Neural crest cell (in vitro differentiated cells): ENCODE measurements around the gene FAM170B. TPM values are rescaled to one million over a fixed set of nuclear protein-coding genes. Genes with fewer than 3 reads are reported as not detected.

Experiments used
- DNase-seq: peaks from one replicate; pipeline ENCODE4 v3.0.0; 2021; ENCODE audit warnings: low read depth, mixed read lengths, low spot score
- H3K27ac Mint-ChIP-seq: one replicate; pipeline ENCODE4 v1.8.0; 2021; ENCODE audit warnings: mild to moderate bottlenecking, mixed read lengths; ENCODE audit not compliant: unreplicated experiment
- H3K27me3 Mint-ChIP-seq: 2 replicates; pipeline ENCODE4 v1.8.0; 2021; ENCODE audit warnings: low read depth, mild to moderate bottlenecking, mixed read lengths
- H3K36me3 Mint-ChIP-seq: 2 replicates; pipeline ENCODE4 v1.8.0; 2021; ENCODE audit warnings: low read depth, mild to moderate bottlenecking, mixed read lengths
- H3K4me1 Mint-ChIP-seq: 2 replicates; pipeline ENCODE4 v1.8.0; 2021; ENCODE audit warnings: mixed read lengths
- H3K4me3 Mint-ChIP-seq: one replicate; pipeline ENCODE4 v1.8.0; 2021; ENCODE audit warnings: mild to moderate bottlenecking, mixed read lengths
- H3K9me3 Mint-ChIP-seq: 2 replicates; pipeline ENCODE4 v1.8.0; 2021; ENCODE audit warnings: mixed read lengths
- total RNA-seq: library from RNA; stranded (reverse); gene quantifications from 2 replicates; pipeline ENCODE4 v1.2.1, GENCODE V29; 2021
- TF ChIP-seq, protein P1 (sequence below): fragments of 200-600 bp; sonication (generic); conservative IDR thresholded peaks from 2 replicates; pipeline ENCODE4 v1.5.0; 2021; ENCODE audit warnings: antibody characterized with exemption, mild to moderate bottlenecking

Gene FAM170B
- total RNA-seq, 1 donor from 2014 or later, result not detected

GRCh38 chr10:49116509-49117375 is 17.1 kb downstream of the FAM170B start:
- no peak overlapping the region for H3K27ac Mint-ChIP-seq
- peaks cover 22% of the 10 kb centered on the region for H3K4me1 Mint-ChIP-seq
- peaks cover 2% of the 10 kb centered on the region for H3K27me3 Mint-ChIP-seq
- peak overlapping the region; percentile 56 for H3K4me3 Mint-ChIP-seq
- TF ChIP-seq, protein P1, sequence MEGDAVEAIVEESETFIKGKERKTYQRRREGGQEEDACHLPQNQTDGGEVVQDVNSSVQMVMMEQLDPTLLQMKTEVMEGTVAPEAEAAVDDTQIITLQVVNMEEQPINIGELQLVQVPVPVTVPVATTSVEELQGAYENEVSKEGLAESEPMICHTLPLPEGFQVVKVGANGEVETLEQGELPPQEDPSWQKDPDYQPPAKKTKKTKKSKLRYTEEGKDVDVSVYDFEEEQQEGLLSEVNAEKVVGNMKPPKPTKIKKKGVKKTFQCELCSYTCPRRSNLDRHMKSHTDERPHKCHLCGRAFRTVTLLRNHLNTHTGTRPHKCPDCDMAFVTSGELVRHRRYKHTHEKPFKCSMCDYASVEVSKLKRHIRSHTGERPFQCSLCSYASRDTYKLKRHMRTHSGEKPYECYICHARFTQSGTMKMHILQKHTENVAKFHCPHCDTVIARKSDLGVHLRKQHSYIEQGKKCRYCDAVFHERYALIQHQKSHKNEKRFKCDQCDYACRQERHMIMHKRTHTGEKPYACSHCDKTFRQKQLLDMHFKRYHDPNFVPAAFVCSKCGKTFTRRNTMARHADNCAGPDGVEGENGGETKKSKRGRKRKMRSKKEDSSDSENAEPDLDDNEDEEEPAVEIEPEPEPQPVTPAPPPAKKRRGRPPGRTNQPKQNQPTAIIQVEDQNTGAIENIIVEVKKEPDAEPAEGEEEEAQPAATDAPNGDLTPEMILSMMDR, result no peak
- DNase-seq, result no peak
- no peaks in the 10 kb centered on the region for H3K9me3 Mint-ChIP-seq
- H3K36me3 Mint-ChIP-seq, result no peaks in the 10 kb centered on the region

DNA sequence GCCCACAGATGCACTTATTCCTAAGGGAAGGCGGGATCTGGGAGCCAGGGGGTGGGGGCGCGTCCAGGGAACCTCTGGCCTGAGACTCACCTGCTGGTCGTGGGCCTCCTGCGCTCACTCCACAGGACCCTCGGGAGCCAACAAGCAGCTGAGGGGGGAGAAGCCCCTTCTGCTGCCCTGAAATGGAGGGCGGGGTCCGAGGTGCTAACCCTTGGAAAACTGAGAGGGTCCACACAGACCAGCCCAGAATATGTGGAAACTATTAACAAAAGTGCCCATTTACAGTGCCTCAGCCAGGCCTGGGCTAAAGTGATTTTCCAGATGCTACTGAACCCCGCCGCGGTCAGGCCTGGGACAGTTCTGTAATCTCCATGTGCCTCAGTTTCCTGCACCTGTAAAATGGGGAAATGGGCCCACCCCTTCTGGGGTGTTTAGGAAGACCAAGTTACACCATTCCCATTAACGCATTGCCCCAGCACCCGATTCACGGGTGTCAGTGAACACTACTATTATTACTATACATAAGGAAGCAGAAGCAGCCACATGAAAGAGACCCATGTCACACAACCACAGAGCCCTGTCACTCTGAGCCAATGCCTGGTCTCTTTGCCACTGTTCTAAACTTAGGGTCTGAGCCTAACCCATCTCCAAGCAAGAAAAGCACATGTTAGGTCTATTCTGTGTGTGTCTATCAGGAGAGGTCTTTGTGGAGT is 17.9 kb downstream of the FAM170B start:
- TF ChIP-seq, protein P1, result no peak
- Mint-ChIP-seq H3K27me3 (no peaks in the 10 kb centered on the region), H3K36me3 (no peaks in the 10 kb centered on the region), H3K4me3 (peak overlapping the region; percentile 56), H3K4me1 (peaks cover 22% of the 10 kb centered on the region), H3K27ac (no peak overlapping the region), H3K9me3 (no peaks in the 10 kb centered on the region)
- no peak for DNase-seq

- H3K27me3 Mint-ChIP-seq, result no peaks in the 10 kb centered on the region
- H3K4me1 Mint-ChIP-seq, result peaks cover 22% of the 10 kb centered on the region
- no peak within 1 kb of the TSS for H3K27ac Mint-ChIP-seq
- TF ChIP-seq, protein P1, result no peak
- H3K4me3 Mint-ChIP-seq, result peak within 1 kb of the TSS; percentile 90
- H3K36me3 Mint-ChIP-seq, result no peaks in the 10 kb centered on the region
- no peaks in the 10 kb centered on the region for H3K9me3 Mint-ChIP-seq
- peak; percentile 50 for DNase-seq
Measured at GRCh38 chr10:49115015-49115795, 18.6 kb downstream of the FAM170B start, which contains the start of gene VSTM4. TSS of gene VSTM4 (minus strand) at chr10:49115522. CDS start at chr10:49115485, 37 bp downstream.

GRCh38 chr10:49114718-49115014 is 19.2 kb downstream of the FAM170B start:
- Mint-ChIP-seq H3K27me3 (no peaks in the 10 kb centered on the region), H3K4me1 (peaks cover 22% of the 10 kb centered on the region), H3K36me3 (no peaks in the 10 kb centered on the region), H3K27ac (no peak overlapping the region), H3K9me3 (no peaks in the 10 kb centered on the region), H3K4me3 (peak overlapping the region; percentile 90)
- TF ChIP-seq, protein P1, result no peak
- no peak for DNase-seq

- TF ChIP-seq, protein P1, result no peak
- no peak for DNase-seq
- Mint-ChIP-seq H3K4me1 (peaks cover 28% of the 10 kb centered on the region), H3K27ac (no peak overlapping the region), H3K9me3 (no peaks in the 10 kb centered on the region), H3K4me3 (peak overlapping the region; percentile 23), H3K36me3 (no peaks in the 10 kb centered on the region), H3K27me3 (no peaks in the 10 kb centered on the region)
Measured at GRCh38 chr10:49113741-49114141, 20.1 kb downstream of the FAM170B start.
